ENCODE measurements around the gene CTIF.

The CTIF gene

DNA sequence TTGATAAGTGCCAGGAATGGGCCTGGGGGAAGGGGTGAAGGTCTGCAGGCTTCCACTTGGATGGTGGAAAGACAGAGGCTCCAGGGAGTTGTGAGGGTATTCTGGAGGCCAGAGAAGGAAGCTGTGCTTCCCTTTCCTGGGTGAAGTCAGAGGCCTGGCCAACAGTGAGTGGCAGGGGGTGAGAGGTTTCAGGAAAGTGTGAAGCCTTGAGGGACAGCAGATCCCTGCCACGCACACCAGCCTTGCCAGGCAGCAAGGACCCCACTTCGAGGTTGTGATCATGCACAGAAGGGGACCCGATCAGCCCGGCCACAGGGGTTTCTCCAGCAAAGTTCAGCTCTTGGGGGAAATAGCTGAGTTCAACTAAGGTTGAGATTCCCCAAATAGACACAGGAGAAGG, 345.5 kb downstream of the CTIF start:
- no peak overlapping the region for H3K9ac ChIP-seq (ENCODE audit: low read depth, low read length)
- no peaks in the 10 kb centered on the region for H3K9me3 ChIP-seq (ENCODE audit: control insufficient read depth, insufficient read depth, low read length)
- no peak overlapping the region for H3K27ac ChIP-seq (ENCODE audit: low read depth, low read length)
- H3K4me3 ChIP-seq (ENCODE audit: low read depth, low read length): no peak overlapping the region
- H3K4me1 ChIP-seq (ENCODE audit: control insufficient read depth, insufficient read depth, low read length): peaks cover 8% of the 10 kb centered on the region; the same call in 1 of the 2 replicates
- H3K36me3 ChIP-seq (ENCODE audit: control insufficient read depth, insufficient read depth, low read length): no peaks in the 10 kb centered on the region
- H3K27me3 ChIP-seq (ENCODE audit: control insufficient read depth, insufficient read depth, low read length): no peaks in the 10 kb centered on the region

DNA sequence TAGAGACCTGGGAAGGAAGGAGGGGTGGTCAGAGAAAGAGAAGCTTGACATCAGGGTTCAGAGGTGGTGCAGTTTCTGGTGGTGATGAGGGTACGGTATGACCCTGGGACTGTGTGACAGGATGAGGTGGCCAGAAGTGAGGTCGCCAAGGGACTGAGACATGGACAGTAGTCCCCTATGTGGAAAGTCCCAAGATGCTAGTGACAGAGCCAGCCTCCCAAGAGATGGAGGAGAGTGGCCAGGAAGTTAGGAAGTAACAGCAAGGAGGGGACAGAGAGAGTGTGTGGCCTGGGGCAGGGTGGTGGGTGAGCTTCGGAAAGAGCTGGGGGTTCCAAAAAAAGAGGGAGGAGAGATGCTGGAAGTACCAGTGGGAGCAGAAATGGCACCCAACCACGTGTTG, 345.9 kb downstream of the CTIF start:
- no peak overlapping the region for H3K27ac ChIP-seq (ENCODE audit: low read depth, low read length)
- no peak overlapping the region for H3K9ac ChIP-seq (ENCODE audit: low read depth, low read length)
- H3K4me1 ChIP-seq (ENCODE audit: control insufficient read depth, insufficient read depth, low read length): peaks cover 8% of the 10 kb centered on the region
- H3K4me3 ChIP-seq (ENCODE audit: low read depth, low read length): no peak overlapping the region
- H3K36me3 ChIP-seq (ENCODE audit: control insufficient read depth, insufficient read depth, low read length): no peaks in the 10 kb centered on the region
- no peaks in the 10 kb centered on the region for H3K27me3 ChIP-seq (ENCODE audit: control insufficient read depth, insufficient read depth, low read length)
- H3K9me3 ChIP-seq (ENCODE audit: control insufficient read depth, insufficient read depth, low read length): no peaks in the 10 kb centered on the region

DNA sequence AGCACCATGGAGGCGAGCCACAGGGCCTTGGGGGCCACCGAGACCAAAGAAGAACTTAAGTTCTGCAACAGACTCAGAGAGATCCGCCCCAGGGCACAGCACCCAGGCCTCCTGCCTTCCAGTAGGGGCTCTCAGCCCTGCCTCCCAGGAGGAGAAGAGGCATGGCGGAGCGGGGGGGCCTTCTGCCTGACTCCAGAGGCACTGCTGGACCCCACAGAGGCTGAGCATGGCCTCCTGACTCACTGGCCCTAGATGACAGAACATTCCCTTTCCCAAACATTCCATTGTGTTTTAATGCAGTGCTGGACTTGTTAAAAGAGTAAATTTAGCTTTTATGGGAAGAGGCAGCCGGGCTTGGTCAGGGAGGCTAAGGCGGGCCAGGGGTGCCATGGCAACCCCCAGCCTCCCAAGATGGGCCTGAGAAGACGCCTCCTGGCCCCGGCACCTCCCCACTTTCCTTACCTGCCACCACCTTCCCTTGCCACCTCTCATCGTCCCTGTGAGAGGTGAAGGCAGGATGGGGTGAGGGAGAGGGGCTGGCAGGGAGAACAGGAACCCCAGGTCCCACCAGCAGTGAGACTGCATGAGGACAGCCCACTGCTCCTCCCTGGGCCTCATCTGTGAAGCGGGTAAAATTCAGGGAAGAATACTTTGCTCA, 346.6 kb downstream of the CTIF start:
- H3K4me1 ChIP-seq (ENCODE audit: control insufficient read depth, insufficient read depth, low read length): peaks cover 14% of the 10 kb centered on the region
- no peaks in the 10 kb centered on the region for H3K9me3 ChIP-seq (ENCODE audit: control insufficient read depth, insufficient read depth, low read length)
- no peaks in the 10 kb centered on the region for H3K27me3 ChIP-seq (ENCODE audit: control insufficient read depth, insufficient read depth, low read length)
- H3K36me3 ChIP-seq (ENCODE audit: control insufficient read depth, insufficient read depth, low read length): no peaks in the 10 kb centered on the region
- H3K9ac ChIP-seq (ENCODE audit: low read depth, low read length): no peak overlapping the region
- no peak overlapping the region for H3K27ac ChIP-seq (ENCODE audit: low read depth, low read length)
- H3K4me3 ChIP-seq (ENCODE audit: low read depth, low read length): no peak overlapping the region

DNA sequence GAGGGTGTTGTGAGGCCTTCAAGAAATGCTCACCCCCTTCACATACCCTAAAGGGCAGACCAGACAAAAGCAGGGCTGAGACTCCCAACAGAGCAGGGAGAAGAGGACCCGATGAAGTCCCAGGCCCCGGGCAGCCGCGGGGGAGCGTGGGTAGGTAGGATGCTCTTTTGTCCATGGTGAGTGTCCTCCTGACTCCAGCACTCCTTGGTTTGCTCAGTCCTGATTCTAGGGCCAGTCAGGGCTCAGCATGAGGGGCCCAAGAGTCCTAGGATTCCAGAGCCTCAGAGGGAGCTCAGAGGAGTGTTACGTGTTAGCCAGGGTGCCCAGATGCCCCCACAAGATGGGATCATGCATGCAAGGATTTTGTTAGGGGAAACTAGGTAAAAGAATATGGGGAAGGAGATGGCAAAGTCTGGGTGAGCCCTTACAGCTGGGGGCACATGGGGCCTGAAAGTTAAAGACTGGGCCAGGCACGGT, 347.1 kb downstream of the CTIF start:
- no peaks in the 10 kb centered on the region for H3K9me3 ChIP-seq (ENCODE audit: control insufficient read depth, insufficient read depth, low read length)
- peaks cover 16% of the 10 kb centered on the region for H3K4me1 ChIP-seq (ENCODE audit: control insufficient read depth, insufficient read depth, low read length)
- H3K4me3 ChIP-seq (ENCODE audit: low read depth, low read length): no peak overlapping the region
- H3K27me3 ChIP-seq (ENCODE audit: control insufficient read depth, insufficient read depth, low read length): no peaks in the 10 kb centered on the region
- H3K9ac ChIP-seq (ENCODE audit: low read depth, low read length): no peak overlapping the region
- no peaks in the 10 kb centered on the region for H3K36me3 ChIP-seq (ENCODE audit: control insufficient read depth, insufficient read depth, low read length)
- no peak overlapping the region for H3K27ac ChIP-seq (ENCODE audit: low read depth, low read length)

DNA sequence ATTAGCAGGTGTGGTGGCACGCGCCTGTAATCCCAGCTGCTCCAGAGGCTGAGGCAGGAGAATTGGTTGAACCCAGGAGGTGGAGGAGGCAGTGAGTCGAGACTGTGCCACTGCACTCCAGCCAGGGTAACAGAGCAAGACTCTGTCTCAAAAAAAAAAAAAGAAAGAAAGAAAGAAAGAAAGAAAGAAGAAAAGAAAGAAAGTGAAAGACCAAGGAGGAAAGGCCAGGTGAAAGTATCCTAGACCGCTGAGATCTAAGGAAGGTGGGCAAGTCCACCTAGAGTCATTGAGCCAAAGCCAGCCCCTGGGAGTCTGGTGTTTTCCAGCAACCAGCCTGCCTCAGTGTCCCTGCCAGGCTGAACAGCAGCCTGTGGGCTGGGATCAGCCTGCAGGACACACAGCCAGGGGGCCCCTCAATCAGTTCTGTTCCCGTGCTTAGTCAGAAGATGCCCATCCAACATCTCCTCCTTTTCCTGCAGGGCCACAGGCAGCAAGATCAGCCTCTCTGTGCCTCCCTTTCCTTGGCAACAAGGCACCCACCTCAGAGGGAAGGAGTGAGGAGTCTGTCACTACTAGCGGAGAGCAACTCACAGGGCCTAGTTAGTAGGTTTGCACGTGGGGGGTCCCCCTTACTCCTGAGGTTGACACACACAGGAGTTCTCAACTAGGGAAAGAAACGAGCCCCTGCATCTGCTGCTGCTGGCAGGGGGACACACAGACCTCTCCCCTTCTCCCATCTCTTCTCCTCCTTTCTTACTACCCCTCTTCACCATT, 347.9 kb downstream of the CTIF start:
- Histone ChIP-seq H3K9me3 (ENCODE audit: control insufficient read depth, insufficient read depth, low read length) (no peaks in the 10 kb centered on the region), H3K4me3 (ENCODE audit: low read depth, low read length) (no peak overlapping the region), H3K4me1 (ENCODE audit: control insufficient read depth, insufficient read depth, low read length) (peaks cover 16% of the 10 kb centered on the region), H3K27me3 (ENCODE audit: control insufficient read depth, insufficient read depth, low read length) (no peaks in the 10 kb centered on the region), H3K9ac (ENCODE audit: low read depth, low read length) (no peak overlapping the region), H3K27ac (ENCODE audit: low read depth, low read length) (no peak overlapping the region), H3K36me3 (ENCODE audit: control insufficient read depth, insufficient read depth, low read length) (no peaks in the 10 kb centered on the region)

DNA sequence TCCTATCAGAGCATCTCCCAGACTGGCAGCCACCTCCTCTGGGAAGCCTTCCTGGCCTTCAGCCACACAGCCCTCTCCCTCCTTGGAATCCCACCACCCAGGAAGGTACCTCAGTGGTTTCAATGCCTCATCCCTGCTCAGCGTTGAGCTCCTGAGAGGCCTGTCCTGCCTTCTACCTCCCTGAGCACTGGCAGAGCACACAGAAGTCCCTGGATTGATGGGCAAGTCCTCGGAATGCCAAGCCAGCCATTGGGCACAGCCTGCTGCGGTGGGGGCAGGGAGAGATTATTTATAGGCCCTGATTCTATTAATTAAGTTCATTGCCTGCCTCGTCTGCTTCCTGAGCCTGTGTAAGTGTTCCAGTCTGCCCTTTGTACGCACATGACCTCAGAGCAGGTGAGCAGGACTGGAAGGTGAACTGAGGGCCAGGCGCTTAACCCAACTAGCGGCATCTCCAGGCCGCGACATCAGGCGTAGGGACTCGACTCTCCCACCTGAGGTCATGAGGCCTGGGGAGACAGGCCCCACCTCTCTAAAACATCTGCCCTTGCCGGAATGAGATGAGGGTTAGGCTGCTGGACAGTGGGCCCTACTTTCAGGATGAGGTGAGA, 348.6 kb downstream of the CTIF start:
- no peak overlapping the region for H3K4me3 ChIP-seq (ENCODE audit: low read depth, low read length)
- no peaks in the 10 kb centered on the region for H3K36me3 ChIP-seq (ENCODE audit: control insufficient read depth, insufficient read depth, low read length)
- H3K9me3 ChIP-seq (ENCODE audit: control insufficient read depth, insufficient read depth, low read length): no peaks in the 10 kb centered on the region
- no peak overlapping the region for H3K27ac ChIP-seq (ENCODE audit: low read depth, low read length)
- no peaks in the 10 kb centered on the region for H3K27me3 ChIP-seq (ENCODE audit: control insufficient read depth, insufficient read depth, low read length)
- H3K9ac ChIP-seq (ENCODE audit: low read depth, low read length): no peak overlapping the region
- H3K4me1 ChIP-seq (ENCODE audit: control insufficient read depth, insufficient read depth, low read length): peaks cover 16% of the 10 kb centered on the region

DNA sequence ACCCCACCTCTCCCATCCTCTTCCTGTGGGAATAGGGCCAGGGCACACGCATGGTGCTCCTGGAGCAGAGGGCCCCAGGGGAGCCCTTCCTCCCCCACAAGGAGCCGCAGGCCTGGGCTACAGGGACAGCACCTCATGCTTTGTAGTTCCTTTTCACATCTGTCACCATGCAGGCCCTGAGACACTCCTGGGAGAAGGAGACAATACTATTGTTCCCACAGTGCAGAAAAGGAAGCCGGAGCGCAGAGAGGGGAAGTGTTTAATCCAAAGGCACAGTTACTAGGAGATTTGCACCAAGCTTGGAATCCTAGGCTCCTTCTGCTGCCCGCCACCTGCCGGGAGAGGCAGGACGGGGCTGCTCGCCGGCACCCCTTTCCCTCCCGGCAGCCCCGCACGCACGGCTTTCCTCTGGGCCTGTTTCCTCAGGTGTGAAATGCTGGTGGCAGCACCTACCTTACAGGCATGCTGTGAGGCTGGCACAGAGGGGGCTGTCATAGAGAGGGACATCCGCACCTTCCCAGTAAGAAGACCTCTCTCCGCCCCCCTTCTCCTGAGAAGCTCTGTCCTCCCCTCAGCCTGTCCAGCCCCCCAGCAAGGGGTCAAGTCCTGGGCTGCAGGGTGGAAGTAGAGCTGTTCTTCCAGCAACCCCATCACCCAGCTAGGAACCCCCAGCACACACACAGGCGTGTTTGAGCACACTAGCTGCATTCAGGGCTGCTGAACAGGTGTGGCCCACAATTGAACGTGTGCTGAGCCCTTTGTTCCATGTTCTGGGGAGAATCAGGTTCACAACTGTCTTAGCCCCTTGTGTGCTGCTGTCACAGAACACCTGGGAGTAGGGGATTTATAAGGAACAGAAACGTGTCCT, 349.3 kb downstream of the CTIF start:
- H3K36me3 ChIP-seq (ENCODE audit: control insufficient read depth, insufficient read depth, low read length): no peaks in the 10 kb centered on the region
- no peak overlapping the region for H3K9ac ChIP-seq (ENCODE audit: low read depth, low read length)
- H3K27me3 ChIP-seq (ENCODE audit: control insufficient read depth, insufficient read depth, low read length): no peaks in the 10 kb centered on the region
- H3K4me1 ChIP-seq (ENCODE audit: control insufficient read depth, insufficient read depth, low read length): peaks cover 16% of the 10 kb centered on the region
- no peak overlapping the region for H3K4me3 ChIP-seq (ENCODE audit: low read depth, low read length)
- no peak overlapping the region for H3K27ac ChIP-seq (ENCODE audit: low read depth, low read length)
- no peaks in the 10 kb centered on the region for H3K9me3 ChIP-seq (ENCODE audit: control insufficient read depth, insufficient read depth, low read length)

DNA sequence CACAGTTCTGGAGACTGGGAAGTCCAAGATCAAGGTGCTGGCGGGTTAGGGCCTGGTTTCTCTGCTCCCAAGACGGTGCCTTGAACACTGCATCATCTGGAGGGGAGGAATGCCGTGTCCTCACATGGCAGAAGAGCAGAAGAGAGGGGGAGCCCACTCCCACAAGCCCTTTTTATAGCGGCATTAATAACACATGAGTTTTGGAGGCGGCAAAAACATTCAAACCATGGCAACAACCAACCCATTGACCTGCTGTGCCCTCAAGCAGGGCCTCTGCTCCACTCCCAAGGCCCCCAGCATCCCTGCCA, 349.9 kb downstream of the CTIF start:
- no peak overlapping the region for H3K4me3 ChIP-seq (ENCODE audit: low read depth, low read length)
- H3K27ac ChIP-seq (ENCODE audit: low read depth, low read length): no peak overlapping the region
- peaks cover 16% of the 10 kb centered on the region for H3K4me1 ChIP-seq (ENCODE audit: control insufficient read depth, insufficient read depth, low read length)
- H3K9me3 ChIP-seq (ENCODE audit: control insufficient read depth, insufficient read depth, low read length): no peaks in the 10 kb centered on the region
- H3K36me3 ChIP-seq (ENCODE audit: control insufficient read depth, insufficient read depth, low read length): no peaks in the 10 kb centered on the region
- H3K9ac ChIP-seq (ENCODE audit: low read depth, low read length): no peak overlapping the region
- H3K27me3 ChIP-seq (ENCODE audit: control insufficient read depth, insufficient read depth, low read length): no peaks in the 10 kb centered on the region

DNA sequence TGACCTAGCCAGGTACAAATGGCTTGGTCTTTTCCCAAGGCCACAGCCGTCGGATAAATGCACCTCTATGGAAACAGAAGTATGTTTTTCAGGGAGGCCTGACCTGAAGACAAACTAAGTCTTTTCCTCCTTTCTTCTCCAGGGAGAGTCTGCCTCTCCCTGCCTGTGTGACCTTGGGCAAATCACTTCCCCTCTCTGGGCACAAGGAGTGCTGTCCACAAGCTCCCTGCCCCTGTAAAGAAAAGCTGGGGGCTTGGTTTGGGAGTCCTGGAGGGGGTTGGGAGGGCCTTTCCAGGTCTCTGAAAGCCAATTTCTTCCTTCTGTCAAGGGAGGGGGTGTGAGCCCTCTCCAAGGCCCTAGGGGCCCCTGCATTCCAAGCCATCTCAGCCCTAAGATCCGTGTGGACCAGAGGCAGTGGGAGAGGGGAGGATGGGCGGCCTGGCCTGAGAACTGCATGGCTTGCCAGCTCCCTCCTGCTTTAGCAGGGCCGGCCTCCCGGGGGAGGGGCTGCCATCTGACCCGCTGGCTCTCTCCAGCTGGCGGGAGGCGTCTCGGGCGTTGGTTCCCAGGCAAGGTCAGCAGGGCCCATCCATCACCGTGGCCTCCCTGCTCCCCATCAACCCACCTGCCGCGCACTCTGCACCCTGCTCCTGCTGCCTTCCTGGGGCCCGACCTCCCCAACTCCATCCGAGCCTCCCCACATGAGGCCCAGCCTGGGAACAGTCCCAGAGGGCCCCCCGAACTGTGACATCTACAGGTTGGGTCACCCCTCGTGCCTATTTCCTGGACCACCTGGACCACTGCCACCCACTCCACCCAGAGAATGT, 350.5 kb downstream of the CTIF start:
- Histone ChIP-seq H3K27me3 (ENCODE audit: control insufficient read depth, insufficient read depth, low read length) (no peaks in the 10 kb centered on the region), H3K36me3 (ENCODE audit: control insufficient read depth, insufficient read depth, low read length) (no peaks in the 10 kb centered on the region), H3K9ac (ENCODE audit: low read depth, low read length) (no peak overlapping the region), H3K4me3 (ENCODE audit: low read depth, low read length) (no peak overlapping the region), H3K9me3 (ENCODE audit: control insufficient read depth, insufficient read depth, low read length) (no peaks in the 10 kb centered on the region), H3K4me1 (ENCODE audit: control insufficient read depth, insufficient read depth, low read length) (peaks cover 16% of the 10 kb centered on the region), H3K27ac (ENCODE audit: low read depth, low read length) (no peak overlapping the region)

DNA sequence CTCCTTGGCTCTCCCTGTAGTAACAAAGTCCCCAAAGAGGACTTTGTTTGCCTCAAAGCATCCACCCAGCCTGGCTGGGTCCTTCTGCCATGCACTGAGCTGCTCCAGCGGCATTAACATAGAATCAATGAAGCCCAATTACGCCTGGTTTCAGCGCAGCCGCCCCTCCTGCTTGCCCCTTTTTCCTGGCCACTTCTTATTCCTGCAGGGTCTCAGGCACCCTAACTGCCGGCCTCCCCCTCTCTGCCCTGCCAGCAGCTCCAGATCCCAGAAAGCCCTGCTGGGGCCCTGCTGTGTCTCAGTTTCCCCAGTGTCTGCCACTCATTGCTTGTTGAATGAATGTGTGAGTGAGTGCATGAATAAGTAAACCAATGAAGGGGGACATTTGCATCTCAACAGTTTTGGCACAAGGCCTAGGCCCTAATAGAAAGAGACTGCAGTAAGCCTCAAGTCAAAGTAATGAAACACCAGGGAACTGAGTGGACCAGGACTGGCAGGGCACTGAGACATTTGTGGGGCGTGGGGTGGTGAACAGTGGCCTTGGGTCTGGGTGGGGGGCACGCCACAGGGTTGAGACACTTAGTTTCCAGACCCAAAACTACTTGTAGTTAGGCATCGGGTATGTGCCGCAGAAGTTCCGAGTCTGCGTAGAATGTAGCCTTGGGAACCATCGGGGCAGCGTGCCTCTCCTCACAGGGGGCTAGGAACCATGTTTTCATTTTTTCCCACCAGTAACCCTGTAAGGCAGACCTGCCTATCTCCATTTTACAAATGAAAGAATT, 351.3 kb downstream of the CTIF start:
- no peak overlapping the region for H3K27ac ChIP-seq (ENCODE audit: low read depth, low read length)
- H3K36me3 ChIP-seq (ENCODE audit: control insufficient read depth, insufficient read depth, low read length): no peaks in the 10 kb centered on the region
- no peaks in the 10 kb centered on the region for H3K9me3 ChIP-seq (ENCODE audit: control insufficient read depth, insufficient read depth, low read length)
- H3K27me3 ChIP-seq (ENCODE audit: control insufficient read depth, insufficient read depth, low read length): no peaks in the 10 kb centered on the region
- no peak overlapping the region for H3K4me3 ChIP-seq (ENCODE audit: low read depth, low read length)
- H3K4me1 ChIP-seq (ENCODE audit: control insufficient read depth, insufficient read depth, low read length): peaks cover 16% of the 10 kb centered on the region
- no peak overlapping the region for H3K9ac ChIP-seq (ENCODE audit: low read depth, low read length)
